ENCODE data around the gene ASTN2.

Gene ASTN2

GRCh38 chr9:117355542-117355941, 59.3 kb downstream of the ASTN2 start:
- no peak for DNase-seq

DNA sequence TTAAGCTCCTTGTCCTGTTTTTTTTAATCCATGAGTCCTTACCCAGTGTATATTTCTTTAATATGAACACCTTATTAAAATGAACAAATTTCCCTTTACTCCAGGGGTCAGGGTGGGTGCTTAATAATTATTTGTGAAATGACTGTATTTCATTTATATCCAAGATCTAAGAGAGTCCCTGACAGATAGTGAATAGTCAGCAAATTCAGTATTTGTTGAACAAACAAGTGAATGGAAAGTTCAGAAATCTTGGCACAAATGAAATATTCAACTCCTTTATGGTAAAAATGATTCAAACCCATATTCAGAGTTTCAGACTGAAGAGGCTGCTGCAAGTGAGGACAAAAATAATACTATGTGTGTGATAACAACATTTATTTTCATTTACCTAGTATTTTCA, 59.9 kb downstream of the ASTN2 start:
- DNase-seq: no peak

GRCh38 chr9:117354244-117354847, 60.5 kb downstream of the ASTN2 start:
- DNase-seq: no peak

- no peak for DNase-seq
These were observed 69.8 kb downstream of the ASTN2 start for GRCh38 chr9:117344892-117345660.

DNA sequence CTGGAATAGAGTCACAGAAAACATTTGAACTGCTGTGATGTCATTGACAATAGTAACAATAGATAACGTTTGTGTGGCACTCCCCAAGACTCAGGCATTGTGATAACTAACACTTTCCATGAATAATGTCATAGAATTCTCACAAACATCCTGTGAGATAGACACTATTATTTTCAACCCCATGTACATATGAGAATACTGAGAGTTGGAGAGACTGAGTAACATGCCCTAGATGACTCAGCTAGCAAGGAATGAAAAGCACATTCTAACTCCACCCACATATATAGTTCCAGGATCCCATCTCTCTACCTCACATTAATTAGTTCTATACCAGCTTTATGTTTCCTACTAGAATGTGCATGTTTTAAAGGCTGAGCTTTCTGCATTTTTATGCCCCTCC, 71.4 kb downstream of the ASTN2 start:
- peak; percentile 12 for DNase-seq

GRCh38 chr9:117341151-117341550, 73.7 kb downstream of the ASTN2 start:
- no peak for DNase-seq

- no peak for DNase-seq
These were observed 74.4 kb downstream of the ASTN2 start for GRCh38 chr9:117340422-117340821.

- no peak for DNase-seq
These were observed 78.9 kb downstream of the ASTN2 start for GRCh38 chr9:117335837-117336433.

DNA sequence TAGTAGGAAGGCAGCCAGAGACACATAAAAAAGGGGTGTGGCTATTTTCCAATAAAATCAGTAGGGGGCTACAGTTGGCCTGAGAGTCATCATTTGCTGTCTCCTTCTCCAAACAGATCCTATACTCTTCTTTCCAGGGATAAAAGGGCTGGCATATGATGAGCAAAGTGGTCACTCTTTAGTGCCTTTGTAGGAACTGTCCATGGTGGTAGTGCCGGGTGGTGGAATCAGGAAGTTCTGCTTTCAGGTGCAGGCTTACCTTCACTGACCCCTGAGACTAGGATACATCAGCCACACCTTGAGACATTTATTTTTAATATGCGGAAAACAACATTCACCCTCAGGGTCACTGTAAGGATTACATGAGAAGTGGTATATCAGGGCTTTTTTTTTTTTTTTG, 80.8 kb downstream of the ASTN2 start:
- peak; percentile 2 for DNase-seq

DNA sequence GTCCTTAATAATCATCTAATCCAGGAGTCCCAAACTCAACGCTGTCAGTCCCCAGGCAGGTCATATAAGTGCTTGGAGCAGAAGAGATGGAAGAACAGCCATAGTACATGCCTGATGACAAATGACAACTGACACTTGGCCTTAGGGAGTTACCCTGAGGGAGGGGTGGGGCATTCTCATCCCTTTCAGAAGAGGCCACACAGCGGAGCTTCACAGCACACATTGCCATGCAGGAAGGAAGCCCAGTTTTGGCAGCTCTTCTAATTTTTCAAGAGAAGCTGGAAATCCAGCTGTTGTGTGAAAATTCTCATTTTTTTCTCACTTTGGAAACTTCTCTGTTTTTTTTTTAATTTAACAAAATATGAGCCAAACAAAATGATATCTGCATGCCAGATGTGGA, 89.0 kb downstream of the ASTN2 start:
- DNase-seq: no peak

DNA sequence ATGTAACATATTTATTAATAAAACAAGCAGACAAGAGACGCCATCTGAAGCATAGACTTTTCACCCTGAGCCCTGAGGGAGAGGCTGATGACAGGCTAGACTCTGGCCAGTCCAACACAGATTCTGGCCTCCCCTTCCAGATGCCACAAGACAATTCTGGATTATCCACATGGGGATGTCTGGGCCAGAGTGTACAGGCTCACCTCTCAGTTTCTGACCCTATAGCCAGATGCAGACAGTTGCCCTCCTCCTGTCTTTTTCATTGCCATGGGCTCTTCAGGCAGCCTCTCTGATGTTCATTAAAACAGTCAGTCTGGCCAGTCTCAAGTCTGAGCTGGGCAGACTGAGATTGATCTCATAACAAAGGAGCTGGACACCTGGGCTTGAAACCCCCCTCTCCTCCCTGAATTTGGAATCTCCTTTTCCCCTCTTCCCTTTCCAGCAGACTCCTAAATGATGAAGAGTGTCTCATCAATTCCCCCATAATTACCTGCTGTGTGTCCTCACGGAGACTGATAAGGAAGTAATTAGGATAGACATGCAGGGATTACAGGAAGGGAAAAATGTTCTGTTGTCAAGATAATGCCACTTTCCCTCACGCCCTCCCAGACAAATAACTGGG, 89.6 kb downstream of the ASTN2 start:
- DNase-seq: no peak

- DNase-seq: no peak
These were observed 91.5 kb downstream of the ASTN2 start for GRCh38 chr9:117323390-117323789.

DNA sequence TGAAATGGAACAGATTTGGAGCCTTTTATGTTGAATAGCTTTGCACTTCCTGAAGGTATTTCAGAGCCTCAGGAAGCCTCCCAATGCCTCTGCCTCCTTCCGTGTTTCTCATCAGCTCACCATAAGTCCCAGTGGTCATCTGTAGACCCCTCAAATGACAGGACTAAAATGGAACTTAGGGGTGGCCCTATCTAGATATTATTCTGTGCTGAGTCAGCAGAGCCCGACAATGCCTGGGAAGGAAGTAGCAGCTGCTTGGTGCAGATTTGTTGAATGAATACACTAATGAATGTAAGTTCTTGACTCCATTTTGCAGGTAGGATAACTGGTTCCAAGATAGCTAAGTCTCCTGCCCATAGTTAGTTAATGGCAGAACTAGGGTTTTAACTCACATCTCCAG, 97.7 kb downstream of the ASTN2 start:
- DNase-seq: no peak

DNA sequence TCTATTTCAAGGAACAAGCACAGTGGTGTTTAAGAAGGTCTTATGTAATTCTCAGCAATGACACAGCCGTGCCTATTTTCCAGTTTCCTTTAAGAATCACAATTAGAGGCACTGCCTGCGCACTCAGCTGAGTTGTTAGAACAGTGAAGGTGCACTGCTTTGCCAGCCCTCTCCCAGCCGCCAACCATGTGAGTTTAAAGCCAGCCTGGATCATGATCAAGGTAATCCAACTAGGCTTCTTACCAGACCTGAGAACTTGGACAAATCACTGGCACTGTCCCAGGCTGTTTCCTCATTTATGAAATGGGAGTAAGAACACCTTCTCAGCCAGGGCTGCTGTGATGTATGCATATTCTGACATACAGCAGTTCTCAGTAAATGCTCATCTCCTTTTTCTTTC, 99.6 kb downstream of the ASTN2 start:
- DNase-seq: no peak

DNA sequence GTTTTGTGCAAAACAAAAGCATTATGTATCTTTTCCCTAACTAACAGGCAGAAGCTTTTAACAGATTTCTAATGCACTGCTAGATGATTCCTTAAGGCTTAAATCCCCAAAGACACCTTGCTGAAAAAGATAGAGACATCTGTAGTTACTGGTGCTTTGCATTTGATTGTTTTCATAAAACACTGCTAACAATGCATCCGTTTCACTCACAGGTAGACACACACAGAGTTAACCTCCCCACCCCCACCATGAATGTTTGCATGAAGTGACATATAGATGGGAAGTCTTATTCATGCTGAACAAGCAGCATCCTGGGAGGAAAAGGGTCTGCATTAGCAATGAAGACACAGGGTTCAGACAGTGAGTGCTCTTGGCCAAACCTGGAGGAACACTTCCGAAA, 100.9 kb downstream of the ASTN2 start:
- no peak for DNase-seq

DNA sequence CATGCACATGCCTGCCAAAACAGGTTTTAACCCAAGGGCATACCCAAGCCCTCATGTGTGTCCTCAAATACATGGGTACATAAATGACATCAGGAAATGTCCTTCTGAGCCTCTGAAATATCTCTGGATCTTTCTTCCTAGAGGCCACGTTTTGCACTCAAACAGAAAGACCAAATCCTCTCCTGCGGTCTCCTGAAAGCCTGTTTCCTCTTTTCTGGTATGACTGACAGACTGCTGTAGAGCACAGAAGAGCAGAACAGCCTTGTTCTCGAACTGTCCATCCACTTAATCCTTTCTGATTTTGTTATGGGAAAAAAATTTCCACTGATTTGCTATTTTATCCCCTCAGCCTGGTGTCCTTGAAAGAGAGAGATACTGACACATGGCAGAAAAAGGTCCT, 107.2 kb downstream of the ASTN2 start:
- DNase-seq: no peak

- DNase-seq: no peak
These were observed 108.8 kb downstream of the ASTN2 start for GRCh38 chr9:117306032-117306431.

DNA sequence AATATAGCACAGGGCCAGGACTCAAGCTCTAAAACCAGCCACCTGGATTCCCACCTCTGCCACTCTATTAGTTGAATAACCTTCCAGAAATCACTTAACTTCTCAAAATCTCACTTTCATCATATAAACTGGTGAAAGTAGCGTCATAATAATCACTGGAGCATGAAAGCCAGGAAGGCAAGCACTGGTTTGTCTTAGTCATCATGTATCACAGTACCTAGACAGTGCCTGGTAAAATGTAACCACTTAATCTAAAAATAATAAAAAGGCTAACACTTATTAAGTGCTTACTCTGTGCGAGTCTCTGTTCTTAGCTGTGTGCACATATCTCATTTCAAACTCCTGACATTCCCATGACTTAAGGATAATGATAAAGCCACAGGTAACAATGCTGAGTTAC, 109.4 kb downstream of the ASTN2 start:
- peak; percentile 62 for DNase-seq

- no peak for DNase-seq
These were observed 110.3 kb downstream of the ASTN2 start for GRCh38 chr9:117304549-117304948.

DNA sequence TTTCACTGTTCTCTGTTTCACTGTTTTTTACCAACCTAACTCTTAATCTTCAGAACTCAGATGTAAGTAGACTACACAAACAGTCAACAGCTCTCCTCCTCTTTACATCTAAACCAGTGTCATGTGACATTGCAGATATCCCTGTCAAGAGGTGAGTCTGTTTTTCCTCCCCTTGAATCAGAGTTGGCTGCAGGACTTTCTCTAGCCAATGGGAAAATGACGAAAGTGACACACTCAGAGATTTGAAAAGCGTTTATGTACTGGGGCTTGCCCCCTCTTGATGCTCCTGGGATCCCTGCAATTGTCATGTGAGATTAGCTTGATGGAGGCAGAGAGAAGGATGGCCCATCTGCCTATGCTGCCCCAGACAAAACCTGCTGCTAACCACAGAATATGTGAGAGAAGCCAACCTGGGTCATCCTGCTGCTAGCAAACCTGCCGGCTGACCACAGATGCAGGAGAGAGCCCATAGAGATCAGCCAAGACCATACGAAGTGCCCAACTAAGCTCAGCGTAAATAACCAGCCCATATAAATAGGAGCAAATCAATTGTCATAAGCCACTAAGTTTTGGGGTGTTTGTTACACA, 111.1 kb downstream of the ASTN2 start:
- no peak for DNase-seq

GRCh38 chr9:117302487-117302886, 112.4 kb downstream of the ASTN2 start:
- DNase-seq: no peak

- no peak for DNase-seq
These were observed 114.3 kb downstream of the ASTN2 start for GRCh38 chr9:117300371-117301110.

DNA sequence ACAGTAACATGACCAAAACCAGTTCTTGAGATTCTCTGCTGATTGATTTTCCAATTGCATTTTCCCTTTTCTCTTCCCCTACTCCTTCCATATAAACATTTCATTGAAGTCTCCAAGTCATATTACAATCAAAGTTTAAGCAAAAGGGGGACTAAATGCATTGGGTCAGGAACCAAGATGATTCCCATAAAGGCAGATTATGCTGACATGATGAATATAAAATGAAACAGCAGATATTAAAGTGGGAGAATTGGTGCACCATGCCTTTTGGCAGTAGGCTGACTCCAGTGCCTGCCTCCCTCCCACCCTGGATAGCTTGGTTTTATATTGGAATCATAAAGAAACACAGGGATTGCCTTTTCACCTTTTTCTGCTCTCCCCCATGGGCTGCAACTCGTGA, 118.4 kb downstream of the ASTN2 start:
- no peak for DNase-seq
